ENCODE data around the gene NDUFB6. TPM values are rescaled to one million over a fixed set of nuclear protein-coding genes. Genes with fewer than 3 reads are reported as not detected.

NDUFB6 gene
- total and polyA plus RNA-seq, 2 of the 4 experiments (the other 2 are of a cell fraction) = 24.2 to 51.0 TPM

DNA sequence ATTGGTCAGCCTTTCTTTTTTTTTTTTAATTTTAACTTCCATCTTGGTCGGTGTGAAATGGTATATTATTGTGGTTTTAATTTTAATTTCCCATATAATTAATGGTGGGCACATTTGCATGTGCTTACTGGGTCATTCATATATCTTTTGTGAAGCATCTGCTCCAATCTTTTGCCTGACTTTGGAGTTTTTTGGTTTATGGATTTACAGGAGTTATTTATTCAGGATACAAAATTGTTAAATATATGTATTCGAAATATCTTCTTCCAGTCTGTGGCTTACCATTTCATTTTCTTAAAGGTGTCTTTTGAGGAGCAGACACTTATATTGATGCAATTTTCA, 46.3 kb downstream of the NDUFB6 start:
- no peak overlapping the region for H3K4ac ChIP-seq (ENCODE audit: low read depth, low read length)
- peak overlapping the region; percentile 81; the same call in 1 of the 2 replicates for H3K27ac ChIP-seq (ENCODE audit: insufficient read depth, low read length)
- H4K91ac ChIP-seq (ENCODE audit: insufficient read depth, low read depth, low read length) = no peak overlapping the region; the same call in 1 of the 2 replicates
- no peaks in the 10 kb centered on the region for H3K27me3 ChIP-seq (ENCODE audit: control insufficient read depth, insufficient read depth, low read length)
- CTCF ChIA-PET = interaction anchor here (0.6 to 1.5 kb wide), 11 partner anchors 9 to 528 kb away, joined by 3 to 16 read pairs (median 4); no protein-coding TSS in a partner anchor
- H3K9me3 ChIP-seq (ENCODE audit: control insufficient read depth, insufficient read depth, low read length) = no peaks in the 10 kb centered on the region
- no peak overlapping the region; the same call in 1 of the 2 replicates for H2BK20ac ChIP-seq (ENCODE audit: low read depth, low read length)
- intact Hi-C loops (cut with micrococcal nuclease) (loop anchor here (1.0 kb wide), 4 partner anchors 24 to 147 kb away; partner anchors contain the start of gene ACO1), dilution Hi-C loops (cut with HindIII; ENCODE audit: low sequenced_read_pairs, unreplicated experiment) (no loop called here), in situ Hi-C loops (cut with MboI; ENCODE audit: low sequenced_read_pairs) (no loop called here)
- POLR2A ChIA-PET (ENCODE audit: unreplicated experiment) = interaction anchor here (0.6 kb wide), 3 partner anchors 20 to 53 kb away, joined by 4 to 5 read pairs (median 4); no protein-coding TSS in a partner anchor
- H3K4me3 ChIP-seq (ENCODE audit: insufficient read depth, low read depth, low read length) = peak overlapping the region; percentile 86
- H2BK15ac ChIP-seq (ENCODE audit: low read depth, low read length) = no peak overlapping the region
- no peak for TF ChIP-seq RFX5 (IDR thresholded peaks at IDR 0.05; ENCODE audit: low read depth, low read length)
- no peak for TF ChIP-seq FOS (IDR thresholded peaks at IDR 0.05; ENCODE audit: low read depth, low read length)
- TF ChIP-seq ELK1 (IDR thresholded peaks at IDR 0.05; ENCODE audit: borderline replicate concordance, low read depth, low read length) = no peak
- TF ChIP-seq RAD21 (IDR thresholded peaks at IDR 0.05; ENCODE audit: low read length) = no peak
- no peak for TF ChIP-seq BHLHE40 (IDR thresholded peaks at IDR 0.05; ENCODE audit: low read depth, low read length)
- TF ChIP-seq MAZ (IDR thresholded peaks at IDR 0.05; ENCODE audit: borderline replicate concordance, low read depth, low read length) = no peak
- no peak for TF ChIP-seq MAFK (IDR thresholded peaks at IDR 0.05; ENCODE audit: low read depth, low read length)
- TF ChIP-seq SMC3 (IDR thresholded peaks at IDR 0.05; ENCODE audit: low read depth, low read length) = no peak
- no peak for TF ChIP-seq MXI1 (IDR thresholded peaks at IDR 0.05; ENCODE audit: borderline replicate concordance, low read depth, low read length)
- no peak for TF ChIP-seq RCOR1 (IDR thresholded peaks at IDR 0.05; ENCODE audit: insufficient replicate concordance, low read length)
- TF ChIP-seq CEBPB (IDR thresholded peaks at IDR 0.05; ENCODE audit: low read depth, low read length) = no peak
- TF ChIP-seq, protein P1, sequence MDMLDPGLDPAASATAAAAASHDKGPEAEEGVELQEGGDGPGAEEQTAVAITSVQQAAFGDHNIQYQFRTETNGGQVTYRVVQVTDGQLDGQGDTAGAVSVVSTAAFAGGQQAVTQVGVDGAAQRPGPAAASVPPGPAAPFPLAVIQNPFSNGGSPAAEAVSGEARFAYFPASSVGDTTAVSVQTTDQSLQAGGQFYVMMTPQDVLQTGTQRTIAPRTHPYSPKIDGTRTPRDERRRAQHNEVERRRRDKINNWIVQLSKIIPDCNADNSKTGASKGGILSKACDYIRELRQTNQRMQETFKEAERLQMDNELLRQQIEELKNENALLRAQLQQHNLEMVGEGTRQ (IDR thresholded peaks at IDR 0.05; ENCODE audit: low read depth, low read length) = no peak
- no TSS peak for BruUV-seq (replicated peaks)
- H3K18ac ChIP-seq (ENCODE audit: low read depth, low read length) = peak overlapping the region; percentile 81
- no peak overlapping the region for H3K14ac ChIP-seq (replicated peaks; ENCODE audit: low read depth, low read length)
- DNase-seq (no peak), ATAC-seq (ENCODE audit: low read depth) (no peak)
- peak overlapping the region; percentile 78 for H3K9ac ChIP-seq (ENCODE audit: low read depth, low read length)
- no peaks in the 10 kb centered on the region for H3K9me1 ChIP-seq (ENCODE audit: insufficient read depth, low read length)
- H2AFZ ChIP-seq (replicated peaks; ENCODE audit: low read length, poor library complexity) = no peak overlapping the region
- peak overlapping the region; percentile 86; the same call in 1 of the 2 replicates for H2BK120ac ChIP-seq (ENCODE audit: low read depth, low read length)
- no peaks in the 10 kb centered on the region for H3K36me3 ChIP-seq (ENCODE audit: control insufficient read depth, insufficient read depth, low read length)
- no peak overlapping the region for H3K23ac ChIP-seq (ENCODE audit: low read depth, low read length)
- no CpG with 5 or more reads among the region's 2 CpGs for WGBS, 2 experiments (ENCODE audit: extremely low coverage in 2 of 2, insufficient read length in 1 of 2)
- H2AK9ac ChIP-seq (replicated peaks; ENCODE audit: low read depth, low read length, poor library complexity) = no peak overlapping the region
- H4K8ac ChIP-seq (ENCODE audit: low read depth in 2 of 2, low read length in 2 of 2) = peak overlapping the region in 1 of 2 experiments; percentile 62; a peak in 2 of 4 replicates
- no peak overlapping the region for H2AK5ac ChIP-seq (ENCODE audit: low read depth, low read length)
- peaks cover 3% of the 10 kb centered on the region for H3K4me1 ChIP-seq (ENCODE audit: control insufficient read depth, insufficient read depth, low read length)
- peak overlapping the region; percentile 66; the same call in 1 of the 2 replicates for H4K5ac ChIP-seq (ENCODE audit: low read depth, low read length)
- no peaks in the 10 kb centered on the region for H4K20me1 ChIP-seq (ENCODE audit: insufficient read depth, low read length)
- H3K79me1 ChIP-seq (ENCODE audit: low read depth in 1 of 2, low read length in 2 of 2) = peaks cover 27% of the 10 kb centered on the region in 2 experiments; a peak in 3 of 4 replicates
- peak overlapping the region; percentile 78; the same call in 1 of the 2 replicates for H3K56ac ChIP-seq (ENCODE audit: extremely low read depth, insufficient read depth, low read length)
- peak overlapping the region; percentile 81 for H3K4me2 ChIP-seq (ENCODE audit: low read depth, low read length)
- peak overlapping the region; percentile 90 for H2BK5ac ChIP-seq (ENCODE audit: low read depth, low read length, poor library complexity, severe bottlenecking)

Measured in IMR-90 (cell line).